Measurements from ENCODE around the gene RPL10A. TPM values are rescaled to one million over a fixed set of nuclear protein-coding genes. Genes with fewer than 3 reads are reported as not detected.

The RPL10A gene
- total RNA-seq, 1 donor from 2014 or later: 1,717 TPM

DNA sequence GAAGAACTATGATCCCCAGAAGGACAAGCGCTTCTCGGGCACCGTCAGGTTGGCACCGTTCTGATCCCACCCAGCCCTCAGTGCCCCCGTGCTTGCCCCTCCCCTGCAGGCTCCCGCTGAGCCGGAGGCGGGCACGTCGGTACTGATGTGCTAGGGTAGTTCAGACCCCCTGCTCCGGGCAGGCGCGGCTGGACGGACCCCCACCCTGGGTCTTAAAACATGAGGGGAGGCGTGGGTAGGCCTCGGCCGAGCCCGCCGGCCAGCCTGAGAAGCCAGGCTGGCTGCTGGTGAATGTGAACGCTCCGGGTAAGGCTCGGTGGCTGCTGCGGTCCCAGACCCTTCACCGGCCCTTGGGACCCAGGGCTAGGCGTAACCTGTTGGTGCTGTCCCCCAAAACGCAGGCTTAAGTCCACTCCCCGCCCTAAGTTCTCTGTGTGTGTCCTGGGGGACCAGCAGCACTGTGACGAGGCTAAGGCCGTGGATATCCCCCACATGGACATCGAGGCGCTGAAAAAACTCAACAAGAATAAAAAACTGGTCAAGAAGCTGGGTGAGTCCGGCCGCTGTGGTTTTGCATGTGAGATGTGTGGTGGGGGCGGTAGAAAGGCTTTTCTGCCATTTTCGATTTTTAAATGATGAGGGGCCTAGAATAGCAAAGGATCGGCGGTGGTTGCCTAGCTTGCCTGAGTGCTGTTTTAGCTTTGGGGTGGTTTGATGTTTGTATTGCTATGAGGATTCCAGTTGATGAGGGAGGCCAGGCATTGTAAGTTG is 964 bp downstream of the RPL10A start:
- peak overlapping the region; percentile 99 for H3K27ac Mint-ChIP-seq (ENCODE audit: unreplicated experiment)
- H3K4me1 Mint-ChIP-seq: peaks cover 43% of the 10 kb centered on the region
- peaks cover 14% of the 10 kb centered on the region for H3K27me3 Mint-ChIP-seq (ENCODE audit: low read depth)
- H3K4me3 Mint-ChIP-seq: peak overlapping the region; percentile 98
- H3K9me3 Mint-ChIP-seq: no peaks in the 10 kb centered on the region
- no peak for TF ChIP-seq CTCF (conservative IDR thresholded peaks at IDR 0.05)
- peaks cover 31% of the 10 kb centered on the region for H3K36me3 Mint-ChIP-seq (ENCODE audit: low read depth)
- no peak for DNase-seq (ENCODE audit: low read depth, low spot score)

GRCh38 chr6:35469751-35470662 is 1.8 kb downstream of the RPL10A start:
- Mint-ChIP-seq H3K27ac (ENCODE audit: unreplicated experiment) (peak overlapping the region; percentile 96), H3K36me3 (ENCODE audit: low read depth) (peaks cover 31% of the 10 kb centered on the region)

DNA sequence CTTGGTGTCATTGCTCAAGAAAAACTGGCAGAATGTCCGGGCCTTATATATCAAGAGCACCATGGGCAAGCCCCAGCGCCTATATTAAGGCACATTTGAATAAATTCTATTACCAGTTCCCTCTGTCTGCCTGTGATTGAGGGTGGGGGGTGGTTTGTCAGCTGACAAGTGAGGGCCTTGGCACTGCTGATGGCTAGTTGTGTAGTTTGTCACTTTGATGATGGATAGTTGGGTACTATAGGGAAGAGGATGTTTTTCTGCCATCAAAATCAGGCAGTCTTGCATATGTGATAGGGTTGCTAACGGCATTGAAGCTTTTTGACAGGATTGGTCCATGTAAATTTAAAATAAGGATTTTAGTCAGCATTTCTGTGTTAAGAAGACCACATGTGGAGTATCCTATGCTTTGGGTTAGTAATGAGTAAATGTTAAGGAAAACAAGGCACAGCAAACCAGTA is 2.5 kb downstream of the RPL10A start:
- DNase-seq (ENCODE audit: low read depth, low spot score): no peak
- Mint-ChIP-seq H3K27me3 (ENCODE audit: low read depth) (peaks cover 18% of the 10 kb centered on the region), H3K9me3 (no peaks in the 10 kb centered on the region), H3K4me1 (peaks cover 43% of the 10 kb centered on the region), H3K27ac (ENCODE audit: unreplicated experiment) (no peak overlapping the region), H3K36me3 (ENCODE audit: low read depth) (peaks cover 27% of the 10 kb centered on the region), H3K4me3 (peak overlapping the region; percentile 98)
- TF ChIP-seq CTCF (conservative IDR thresholded peaks at IDR 0.05): no peak

More at GRCh38 chr6:35469751-35470662, 1.8 kb downstream of the RPL10A start:
- Mint-ChIP-seq H3K27me3 (ENCODE audit: low read depth) (peaks cover 14% of the 10 kb centered on the region), H3K4me1 (peaks cover 43% of the 10 kb centered on the region), H3K9me3 (no peaks in the 10 kb centered on the region), H3K4me3 (peak overlapping the region; percentile 98)
- TF ChIP-seq CTCF (conservative IDR thresholded peaks at IDR 0.05): no peak
- DNase-seq (ENCODE audit: low read depth, low spot score): no peak

- Mint-ChIP-seq H3K27me3 (ENCODE audit: low read depth) (peaks cover 21% of the 10 kb centered on the region), H3K4me1 (peaks cover 49% of the 10 kb centered on the region), H3K27ac (ENCODE audit: unreplicated experiment) (no peak overlapping the region), H3K4me3 (peak overlapping the region; percentile 98), H3K9me3 (no peaks in the 10 kb centered on the region), H3K36me3 (ENCODE audit: low read depth) (peaks cover 27% of the 10 kb centered on the region)
- no peak for DNase-seq (ENCODE audit: low read depth, low spot score)
- no peak for TF ChIP-seq CTCF (conservative IDR thresholded peaks at IDR 0.05)
These were observed 3.7 kb downstream of the RPL10A start for GRCh38 chr6:35471836-35472345.

DNA sequence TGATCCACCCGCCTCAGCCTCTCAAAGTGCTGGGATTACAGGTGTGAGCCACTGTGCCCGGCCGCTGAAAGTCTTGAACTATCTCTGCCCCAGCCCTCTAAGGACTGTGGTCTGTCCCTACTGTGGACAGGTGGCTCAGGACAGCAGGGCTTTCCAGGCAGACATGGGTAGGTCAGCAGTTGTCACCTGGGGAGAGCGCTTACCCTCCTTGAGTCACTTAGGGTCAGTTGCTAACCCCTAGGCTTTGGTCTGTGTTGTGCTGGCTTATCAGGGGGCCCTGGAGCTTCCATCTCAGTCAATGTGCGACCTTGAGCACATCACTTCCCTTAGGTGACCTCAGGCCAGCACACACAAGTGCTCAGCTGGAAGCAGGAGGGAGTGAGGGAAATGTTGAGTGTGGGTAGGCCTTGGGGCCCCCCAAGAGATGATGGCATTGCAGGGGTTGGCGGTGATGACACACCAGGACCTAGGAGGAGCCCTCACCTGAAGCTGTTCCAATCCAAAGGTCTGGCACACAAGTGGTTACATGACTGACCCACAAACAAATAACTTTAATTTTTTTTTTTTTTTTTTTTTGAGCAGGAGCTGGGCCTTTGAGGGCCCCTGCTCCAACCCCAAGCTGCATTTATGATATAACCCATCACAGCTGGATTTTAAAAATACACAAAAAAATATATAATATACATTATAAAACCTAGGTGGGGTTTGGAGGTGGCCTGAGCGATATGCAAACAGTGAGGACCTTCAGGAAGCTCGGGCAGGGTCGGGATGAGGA is 5.1 kb downstream of the RPL10A start:
- no peak for TF ChIP-seq CTCF (conservative IDR thresholded peaks at IDR 0.05)
- peaks cover 23% of the 10 kb centered on the region for H3K36me3 Mint-ChIP-seq (ENCODE audit: low read depth)
- no peak for DNase-seq (ENCODE audit: low read depth, low spot score)
- H3K4me3 Mint-ChIP-seq: peak overlapping the region; percentile 79
- H3K27ac Mint-ChIP-seq (ENCODE audit: unreplicated experiment): no peak overlapping the region
- H3K27me3 Mint-ChIP-seq (ENCODE audit: low read depth): peaks cover 15% of the 10 kb centered on the region
- H3K4me1 Mint-ChIP-seq: peaks cover 49% of the 10 kb centered on the region
- no peaks in the 10 kb centered on the region for H3K9me3 Mint-ChIP-seq

All from neural crest cell (in vitro differentiated cells).